ENCODE measurements around the gene FAM199X. TPM values are rescaled to one million over a fixed set of nuclear protein-coding genes. Genes with fewer than 3 reads are reported as not detected.

Gene FAM199X
- total and polyA plus RNA-seq, 9 donors = 9.0 to 25.8 (median 18.5) TPM

- intact Hi-C loops (cut with DNase I) = loop anchor here in 1 of 4 donors (5.0 kb wide), 1 partner anchor 1980 kb away; no protein-coding TSS in a partner anchor
- Histone ChIP-seq H3K4me3 (no peak overlapping the region), H3K36me3 (no peaks in the 10 kb centered on the region), H3K4me1 (ENCODE audit: insufficient read depth) (peaks cover 1% of the 10 kb centered on the region), H3K9me3 (no peaks in the 10 kb centered on the region), H3K27ac (no peak overlapping the region), H3K27me3 (no peaks in the 10 kb centered on the region)
- WGBS, 3 donors = 63 to 76% (median 64%) methylated on average over 2 of the region's 2 CpGs
- no peak for DNase-seq
- TF ChIP-seq POLR2A (IDR thresholded peaks at IDR 0.05) = no peak
- no peak for TF ChIP-seq EP300 (IDR thresholded peaks at IDR 0.05)
- TF ChIP-seq CTCF (IDR thresholded peaks at IDR 0.05) = no peak
These were observed 6.5 kb downstream of the FAM199X start for GRCh38 chrX:104172788-104173187.

- no peak overlapping the region for H3K4me3 ChIP-seq
- no peak for DNase-seq
- intact Hi-C loops (cut with DNase I) = loop anchor here in 1 of 4 donors (5.0 kb wide), 1 partner anchor 1978 kb away; no protein-coding TSS in a partner anchor
These were observed 7.6 kb downstream of the FAM199X start for GRCh38 chrX:104173841-104174240.

GRCh38 chrX:104183685-104184084, 17.4 kb downstream of the FAM199X start:
- TF ChIP-seq CTCF (IDR thresholded peaks at IDR 0.05) (no peak), POLR2A (IDR thresholded peaks at IDR 0.05) (no peak), EP300 (IDR thresholded peaks at IDR 0.05) (no peak)
- Histone ChIP-seq H3K27me3 (no peaks in the 10 kb centered on the region), H3K4me3 (no peak overlapping the region), H3K4me1 (ENCODE audit: insufficient read depth) (no peaks in the 10 kb centered on the region), H3K27ac (no peak overlapping the region), H3K9me3 (no peaks in the 10 kb centered on the region), H3K36me3 (no peaks in the 10 kb centered on the region)
- WGBS, 3 donors = 94% methylated on average over 4 of the region's 4 CpGs
- DNase-seq = no peak
- intact Hi-C loops (cut with DNase I) = no loop called here

More at GRCh38 chrX:104173841-104174240, 7.6 kb downstream of the FAM199X start:
- Histone ChIP-seq H3K27me3 (no peaks in the 10 kb centered on the region), H3K36me3 (no peaks in the 10 kb centered on the region), H3K9me3 (no peaks in the 10 kb centered on the region), H3K27ac (no peak overlapping the region), H3K4me1 (ENCODE audit: insufficient read depth) (peaks cover 1% of the 10 kb centered on the region)
- no peak for TF ChIP-seq CTCF (IDR thresholded peaks at IDR 0.05)
- TF ChIP-seq POLR2A (IDR thresholded peaks at IDR 0.05) = no peak
- TF ChIP-seq EP300 (IDR thresholded peaks at IDR 0.05) = no peak
- WGBS, 3 donors = 69 to 80% (median 72%) methylated on average over 6 of the region's 6 CpGs

GRCh38 chrX:104187931-104188330, 21.7 kb downstream of the FAM199X start:
- no peak overlapping the region for H3K4me3 ChIP-seq
- H3K27ac ChIP-seq = no peak overlapping the region
- H3K27me3 ChIP-seq = no peaks in the 10 kb centered on the region
- no peaks in the 10 kb centered on the region for H3K36me3 ChIP-seq
- no peak for DNase-seq
- TF ChIP-seq EP300 (IDR thresholded peaks at IDR 0.05) = no peak
- TF ChIP-seq POLR2A (IDR thresholded peaks at IDR 0.05) = no peak
- no peak for TF ChIP-seq CTCF (IDR thresholded peaks at IDR 0.05)
- intact Hi-C loops (cut with DNase I) = no loop called here
- WGBS, 3 donors = 77 to 86% (median 82%) methylated on average over 8 of the region's 8 CpGs
- H3K4me1 ChIP-seq (ENCODE audit: insufficient read depth) = no peaks in the 10 kb centered on the region
- no peaks in the 10 kb centered on the region for H3K9me3 ChIP-seq
